HG03378 (cell line): ENCODE data around the gene PTPN1.

Experiments used
- ATAC-seq: cut with Tn5 transposase; IDR thresholded peaks from one replicate; pipeline ENCODE4 v1.9.1; 2021; ENCODE audit warnings: mild to moderate bottlenecking, moderate library complexity; ENCODE audit not compliant: unreplicated experiment

Gene PTPN1

DNA sequence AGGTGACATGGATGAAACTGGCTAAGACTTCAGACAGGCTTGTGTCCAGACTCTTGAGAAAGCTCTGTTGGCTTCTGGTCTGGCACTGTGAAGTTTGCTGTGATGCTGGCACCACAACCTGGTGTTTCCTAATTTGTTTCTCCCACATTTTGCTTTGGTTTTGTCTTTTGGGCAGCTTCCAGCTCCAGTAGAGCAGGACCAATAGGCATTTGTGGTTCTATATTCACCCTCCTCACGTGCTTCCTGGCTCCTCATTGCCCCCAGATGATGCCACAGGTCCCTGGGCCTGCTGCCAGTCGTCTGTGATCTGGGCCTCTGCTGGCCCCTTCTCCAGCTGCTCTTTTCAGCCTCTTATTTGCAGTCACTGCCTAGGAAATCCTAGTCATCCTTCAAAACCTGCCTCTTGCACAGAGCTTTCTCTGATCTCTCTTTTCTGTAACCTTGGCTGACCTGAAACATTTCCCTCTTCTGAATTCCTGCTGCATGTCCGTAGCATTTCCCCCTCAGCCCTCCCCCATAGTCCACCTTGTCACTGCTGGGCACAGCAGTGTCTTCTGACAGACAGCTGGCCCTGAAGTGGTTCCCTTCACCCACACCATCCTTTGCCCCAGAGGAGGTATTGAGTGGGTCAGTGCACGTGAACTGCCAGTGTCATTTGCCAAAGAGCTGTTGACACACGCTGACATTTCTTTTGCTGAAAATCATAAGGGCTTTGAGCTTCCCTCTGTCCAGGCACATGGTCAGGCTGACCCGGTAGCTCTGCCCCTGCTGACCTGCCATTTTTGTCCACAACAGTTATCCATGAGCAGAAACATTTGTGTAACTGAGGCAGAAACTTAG lies 63.0 kb downstream of the PTPN1 start:
- ATAC-seq, result no peak

DNA sequence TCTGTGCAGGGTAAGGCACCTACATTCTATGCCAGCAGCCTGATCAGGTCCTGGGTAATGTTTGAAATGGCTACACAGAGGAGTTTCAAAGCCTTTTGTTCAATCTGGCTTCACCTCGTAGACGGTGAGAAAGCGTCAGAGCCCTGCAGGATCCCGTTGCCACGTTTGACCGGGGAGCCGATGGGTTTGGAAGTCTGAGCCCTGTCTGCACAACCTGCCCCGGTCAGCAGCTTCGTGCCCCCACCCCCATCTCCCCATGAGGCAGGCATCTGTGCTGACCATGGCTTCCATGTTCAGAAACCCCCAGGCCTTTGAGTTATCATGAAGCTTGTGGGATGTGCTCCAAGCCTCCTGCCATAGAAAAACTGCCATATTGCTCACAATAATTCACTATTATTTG lies 63.9 kb downstream of the PTPN1 start:
- no peak for ATAC-seq

DNA sequence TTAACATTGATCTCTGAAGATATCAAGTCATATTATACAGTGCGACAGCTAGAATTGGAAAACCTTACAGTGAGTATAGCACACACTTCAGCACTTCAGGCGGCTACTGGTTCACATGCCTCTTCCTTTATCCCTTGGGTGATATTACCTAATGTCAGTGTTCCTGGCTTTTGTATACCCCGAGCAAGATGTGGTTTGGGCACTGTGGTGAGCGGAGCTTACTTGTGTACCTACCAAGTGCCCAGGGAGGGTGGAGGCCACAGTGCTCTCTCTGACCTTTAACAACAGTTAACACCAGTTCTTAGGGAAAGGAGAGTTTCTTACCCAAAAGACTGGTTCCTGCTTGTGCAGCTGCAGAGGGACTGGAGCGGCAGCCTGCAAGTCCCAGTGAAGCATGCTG lies 64.4 kb downstream of the PTPN1 start:
- no peak for ATAC-seq

DNA sequence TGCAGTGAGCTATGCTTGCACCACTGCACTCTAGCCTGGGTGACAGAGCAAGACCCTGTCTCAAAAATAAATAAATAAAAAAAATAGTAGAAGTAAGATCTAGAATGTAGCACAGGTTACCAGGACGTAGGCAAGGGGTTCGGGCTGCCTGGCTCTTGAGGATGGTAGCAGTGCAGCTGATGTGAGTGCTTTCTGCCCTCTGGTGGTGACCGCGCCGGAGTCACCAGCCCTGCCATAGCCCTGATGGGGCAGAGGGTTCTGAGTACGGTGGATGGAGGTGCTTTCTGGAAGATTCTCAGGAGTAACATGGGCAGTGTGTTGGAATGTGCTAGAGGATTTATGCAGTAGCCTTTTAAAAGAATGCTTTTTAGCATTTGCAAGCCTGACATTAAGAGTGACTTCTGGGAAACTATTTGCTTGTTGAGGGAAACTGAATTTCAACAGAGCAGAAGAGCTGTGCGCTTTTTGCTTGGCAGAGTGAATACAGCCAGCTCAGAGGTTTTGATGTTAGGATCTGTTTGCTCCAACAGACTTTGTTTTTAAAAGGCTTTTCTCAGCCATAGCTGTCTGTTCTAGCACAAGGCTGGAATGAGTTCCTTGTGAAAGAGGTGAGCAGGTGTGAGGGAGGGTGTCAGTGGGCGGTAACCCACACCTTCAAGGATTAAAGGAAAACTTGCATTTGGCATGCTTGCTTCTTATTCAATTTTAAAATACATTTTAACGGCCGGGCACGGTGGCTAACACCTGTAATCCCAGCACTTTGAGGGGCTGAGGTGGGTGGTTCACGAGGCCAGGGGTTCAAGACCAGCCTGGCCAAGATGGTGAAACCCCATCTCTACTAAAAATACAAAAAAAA lies 65.9 kb downstream of the PTPN1 start:
- no peak for ATAC-seq

DNA sequence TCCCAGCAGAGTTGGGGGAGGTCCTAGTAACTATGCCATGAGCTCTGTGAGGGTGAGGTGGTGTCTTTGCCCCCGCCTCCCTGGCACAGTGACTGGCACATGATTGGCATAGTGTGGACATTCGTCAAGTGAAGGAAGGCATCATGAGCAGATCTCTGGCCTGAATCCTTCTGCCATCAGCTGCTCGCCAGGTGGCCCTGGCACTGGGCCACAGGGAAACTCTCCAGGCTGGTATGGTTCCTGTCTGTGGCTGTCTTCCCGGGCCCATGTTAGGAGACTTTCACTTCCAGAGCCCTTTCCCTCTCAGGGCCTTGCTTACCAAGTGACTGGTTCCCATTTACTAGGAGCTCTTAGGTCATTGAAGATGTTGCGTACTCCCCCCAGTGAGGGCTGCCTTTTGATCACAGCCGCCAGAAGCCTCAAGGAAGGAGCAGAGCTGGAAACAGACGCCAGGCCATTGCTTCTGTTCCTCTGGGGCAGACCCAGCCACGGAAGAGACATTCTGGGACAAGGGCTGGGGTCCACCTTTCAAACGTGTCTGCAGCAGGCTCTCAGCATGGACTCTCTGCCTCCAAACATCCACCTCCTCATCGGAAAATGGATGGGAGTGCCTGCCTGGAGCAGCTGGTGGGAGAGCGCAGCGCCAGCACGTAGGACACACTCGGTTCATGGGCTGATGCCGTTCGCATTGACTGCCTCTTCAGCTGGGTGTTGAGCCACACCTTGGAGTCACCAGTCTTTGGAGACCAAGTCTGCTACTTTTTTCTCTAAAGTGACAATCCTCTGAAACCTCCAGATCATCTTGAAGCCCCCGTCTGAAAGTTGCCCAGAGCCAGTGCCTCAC lies 67.2 kb downstream of the PTPN1 start:
- no peak for ATAC-seq

DNA sequence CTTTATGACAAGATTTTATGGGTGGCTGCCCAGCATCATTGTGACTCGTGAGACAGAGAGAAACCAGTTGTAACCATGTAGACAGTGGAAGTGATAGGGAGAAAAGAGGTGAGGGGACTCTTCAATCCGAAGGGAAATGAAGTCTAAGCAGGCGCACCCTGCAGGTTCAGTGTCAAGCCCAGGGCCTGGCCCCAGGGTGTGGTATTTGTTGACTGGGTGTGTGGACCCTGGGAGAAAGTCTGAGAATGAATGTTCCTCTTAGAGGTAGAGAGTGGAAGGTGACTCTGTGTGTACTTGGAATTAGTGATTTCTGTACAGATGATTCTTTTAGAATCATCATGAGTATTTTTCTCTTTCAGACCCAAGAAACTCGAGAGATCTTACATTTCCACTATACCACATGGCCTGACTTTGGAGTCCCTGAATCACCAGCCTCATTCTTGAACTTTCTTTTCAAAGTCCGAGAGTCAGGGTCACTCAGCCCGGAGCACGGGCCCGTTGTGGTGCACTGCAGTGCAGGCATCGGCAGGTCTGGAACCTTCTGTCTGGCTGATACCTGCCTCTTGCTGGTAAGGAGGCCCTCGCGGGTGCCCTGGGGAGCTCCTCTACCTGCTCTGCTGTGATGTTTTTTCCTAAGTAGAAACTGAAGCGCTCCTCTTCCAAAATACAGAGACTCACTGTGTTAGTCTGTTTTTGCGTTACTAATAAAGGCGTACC lies 68.0 kb downstream of the PTPN1 start:
- no peak for ATAC-seq

DNA sequence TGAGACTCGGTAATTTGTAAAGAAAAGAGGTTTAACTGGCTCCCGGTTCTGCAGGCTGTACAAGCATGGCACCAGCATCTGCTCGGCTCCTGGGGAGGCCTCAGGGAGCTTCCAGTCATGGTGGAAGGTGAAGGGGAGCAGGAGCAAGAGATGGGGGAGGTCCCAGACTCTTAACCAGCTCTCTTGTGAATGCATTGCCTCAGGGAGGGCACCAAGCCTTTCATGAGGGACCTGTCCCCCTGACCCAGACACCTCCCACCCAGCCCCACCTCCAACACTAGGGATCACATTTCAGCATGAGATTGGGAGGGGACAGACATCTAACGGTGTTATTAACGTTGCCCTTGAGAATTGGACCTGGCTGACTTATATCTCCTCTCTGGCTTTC lies 68.6 kb downstream of the PTPN1 start:
- ATAC-seq, result no peak

DNA sequence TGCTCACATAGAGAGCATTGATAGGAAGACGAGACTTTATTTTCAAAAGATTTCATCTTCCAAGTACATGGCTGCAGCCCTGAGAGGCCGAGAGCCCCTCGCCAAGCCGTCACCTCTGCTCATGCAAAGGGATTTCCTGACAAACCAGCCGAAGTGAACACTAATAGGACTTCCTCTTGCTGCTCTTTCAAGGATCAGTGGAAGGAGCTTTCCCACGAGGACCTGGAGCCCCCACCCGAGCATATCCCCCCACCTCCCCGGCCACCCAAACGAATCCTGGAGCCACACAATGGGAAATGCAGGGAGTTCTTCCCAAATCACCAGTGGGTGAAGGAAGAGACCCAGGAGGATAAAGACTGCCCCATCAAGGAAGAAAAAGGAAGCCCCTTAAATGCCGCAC lies 69.3 kb downstream of the PTPN1 start:
- no peak for ATAC-seq

DNA sequence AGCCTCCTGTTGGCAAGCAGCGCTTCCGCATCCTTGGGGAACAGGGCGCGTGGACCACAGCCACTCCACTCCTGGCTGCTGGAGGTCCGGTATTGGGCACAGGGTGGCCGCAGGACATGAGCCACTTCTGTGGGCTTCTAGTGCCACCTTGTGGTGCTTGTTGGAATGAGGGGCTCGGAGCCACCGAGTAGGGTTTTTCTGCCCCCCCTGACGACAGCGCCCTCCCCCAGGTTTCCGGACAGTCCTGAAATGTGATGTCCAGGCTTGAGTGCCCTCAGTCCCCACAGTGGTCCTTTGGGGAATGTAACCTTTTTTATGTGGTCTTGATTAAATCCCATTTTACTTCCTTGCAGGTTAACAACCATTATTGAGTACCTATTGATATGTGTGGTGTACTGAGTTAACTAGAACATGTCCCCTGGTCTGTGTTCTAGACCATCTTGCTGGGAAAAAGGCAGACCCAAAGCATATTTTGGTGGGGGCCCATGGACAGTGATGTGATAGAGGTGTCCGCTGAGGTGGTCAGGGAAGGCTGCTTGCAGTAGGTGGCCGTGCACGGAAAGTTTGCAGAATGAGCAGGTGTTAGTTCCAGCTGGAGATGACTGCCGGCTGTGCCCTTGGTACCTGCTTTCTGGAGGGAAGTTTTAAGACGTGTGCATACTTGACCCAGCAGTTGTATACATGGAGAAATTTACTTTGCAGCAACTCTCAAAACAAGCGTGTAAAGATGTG lies 70.0 kb downstream of the PTPN1 start:
- ATAC-seq, result no peak

DNA sequence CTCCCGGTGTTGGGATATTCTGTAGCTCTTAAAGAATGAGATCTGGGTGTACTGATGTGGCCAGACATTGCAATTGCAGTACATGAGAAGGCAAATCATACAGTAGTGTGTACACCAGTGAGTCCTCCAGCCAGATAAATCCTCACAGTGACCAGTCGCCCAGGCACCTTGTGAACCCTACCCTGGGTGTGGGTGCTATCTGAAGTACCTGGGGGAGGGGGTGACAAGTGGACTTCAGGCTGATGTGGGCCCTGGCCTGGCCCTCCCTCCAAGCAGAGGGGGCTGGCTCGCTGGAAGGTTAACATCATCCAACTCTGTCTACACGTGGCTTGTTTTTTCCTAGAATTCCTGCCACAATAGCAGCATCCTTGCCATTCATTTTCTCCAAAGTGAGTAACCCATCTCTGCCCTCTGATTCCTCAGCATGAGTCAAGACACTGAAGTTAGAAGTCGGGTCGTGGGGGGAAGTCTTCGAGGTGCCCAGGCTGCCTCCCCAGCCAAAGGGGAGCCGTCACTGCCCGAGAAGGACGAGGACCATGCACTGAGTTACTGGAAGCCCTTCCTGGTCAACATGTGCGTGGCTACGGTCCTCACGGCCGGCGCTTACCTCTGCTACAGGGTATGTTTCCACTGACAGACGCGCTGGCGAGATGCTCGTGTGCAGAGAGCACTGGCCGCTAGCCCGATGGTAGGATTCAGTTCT lies 70.8 kb downstream of the PTPN1 start:
- ATAC-seq, result no peak

DNA sequence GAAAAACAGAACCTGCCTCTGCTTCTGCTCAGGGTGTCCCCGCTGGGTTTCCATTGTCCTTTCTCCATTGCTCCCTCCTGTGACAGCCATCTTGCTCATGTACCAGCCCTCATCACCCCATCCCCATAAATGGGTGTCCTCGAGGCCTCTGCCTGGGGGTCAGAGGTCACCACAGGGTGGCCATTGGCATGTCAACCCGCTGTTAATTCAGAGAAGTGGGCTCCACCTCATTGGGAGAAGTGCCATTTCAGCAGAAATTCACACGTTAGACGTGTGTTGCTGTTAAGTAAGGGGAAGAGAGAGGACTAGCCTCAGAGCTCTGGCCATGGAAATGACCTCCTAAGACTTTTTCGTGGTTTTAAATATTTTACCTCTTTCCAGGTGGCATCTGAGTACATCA lies 71.9 kb downstream of the PTPN1 start:
- no peak for ATAC-seq

DNA sequence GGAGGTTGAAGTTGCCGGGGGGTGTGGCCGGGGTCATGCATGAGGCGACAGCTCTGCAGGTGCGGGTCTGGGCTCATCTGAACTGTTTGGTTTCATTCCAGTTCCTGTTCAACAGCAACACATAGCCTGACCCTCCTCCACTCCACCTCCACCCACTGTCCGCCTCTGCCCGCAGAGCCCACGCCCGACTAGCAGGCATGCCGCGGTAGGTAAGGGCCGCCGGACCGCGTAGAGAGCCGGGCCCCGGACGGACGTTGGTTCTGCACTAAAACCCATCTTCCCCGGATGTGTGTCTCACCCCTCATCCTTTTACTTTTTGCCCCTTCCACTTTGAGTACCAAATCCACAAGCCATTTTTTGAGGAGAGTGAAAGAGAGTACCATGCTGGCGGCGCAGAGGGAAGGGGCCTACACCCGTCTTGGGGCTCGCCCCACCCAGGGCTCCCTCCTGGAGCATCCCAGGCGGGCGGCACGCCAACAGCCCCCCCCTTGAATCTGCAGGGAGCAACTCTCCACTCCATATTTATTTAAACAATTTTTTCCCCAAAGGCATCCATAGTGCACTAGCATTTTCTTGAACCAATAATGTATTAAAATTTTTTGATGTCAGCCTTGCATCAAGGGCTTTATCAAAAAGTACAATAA lies 72.5 kb downstream of the PTPN1 start:
- no peak for ATAC-seq

DNA sequence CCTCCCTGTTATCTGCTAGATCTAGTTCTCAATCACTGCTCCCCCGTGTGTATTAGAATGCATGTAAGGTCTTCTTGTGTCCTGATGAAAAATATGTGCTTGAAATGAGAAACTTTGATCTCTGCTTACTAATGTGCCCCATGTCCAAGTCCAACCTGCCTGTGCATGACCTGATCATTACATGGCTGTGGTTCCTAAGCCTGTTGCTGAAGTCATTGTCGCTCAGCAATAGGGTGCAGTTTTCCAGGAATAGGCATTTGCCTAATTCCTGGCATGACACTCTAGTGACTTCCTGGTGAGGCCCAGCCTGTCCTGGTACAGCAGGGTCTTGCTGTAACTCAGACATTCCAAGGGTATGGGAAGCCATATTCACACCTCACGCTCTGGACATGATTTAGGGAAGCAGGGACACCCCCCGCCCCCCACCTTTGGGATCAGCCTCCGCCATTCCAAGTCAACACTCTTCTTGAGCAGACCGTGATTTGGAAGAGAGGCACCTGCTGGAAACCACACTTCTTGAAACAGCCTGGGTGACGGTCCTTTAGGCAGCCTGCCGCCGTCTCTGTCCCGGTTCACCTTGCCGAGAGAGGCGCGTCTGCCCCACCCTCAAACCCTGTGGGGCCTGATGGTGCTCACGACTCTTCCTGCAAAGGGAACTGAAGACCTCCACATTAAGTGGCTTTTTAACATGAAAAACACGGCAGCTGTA lies 73.4 kb downstream of the PTPN1 start:
- ATAC-seq, result no peak

DNA sequence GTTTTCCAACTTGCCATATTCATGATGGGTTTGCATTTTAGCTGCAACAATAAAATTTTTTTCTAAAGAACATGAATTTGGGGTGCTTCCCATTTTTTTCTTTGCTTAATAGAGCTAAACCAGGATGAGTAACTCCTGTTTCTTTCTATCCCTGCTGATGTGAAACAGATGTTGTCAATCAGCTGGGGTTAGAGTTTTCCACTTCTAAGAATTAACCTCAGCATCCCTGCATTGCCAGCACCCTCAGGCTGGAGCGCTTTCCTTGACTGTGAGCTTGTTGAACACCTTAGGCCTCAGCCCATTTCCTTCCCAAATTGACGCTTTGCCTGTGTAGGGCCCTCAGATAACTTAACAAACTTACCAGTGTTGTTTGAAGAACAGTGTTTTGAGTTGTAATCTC lies 74.5 kb downstream of the PTPN1 start:
- no peak for ATAC-seq

DNA sequence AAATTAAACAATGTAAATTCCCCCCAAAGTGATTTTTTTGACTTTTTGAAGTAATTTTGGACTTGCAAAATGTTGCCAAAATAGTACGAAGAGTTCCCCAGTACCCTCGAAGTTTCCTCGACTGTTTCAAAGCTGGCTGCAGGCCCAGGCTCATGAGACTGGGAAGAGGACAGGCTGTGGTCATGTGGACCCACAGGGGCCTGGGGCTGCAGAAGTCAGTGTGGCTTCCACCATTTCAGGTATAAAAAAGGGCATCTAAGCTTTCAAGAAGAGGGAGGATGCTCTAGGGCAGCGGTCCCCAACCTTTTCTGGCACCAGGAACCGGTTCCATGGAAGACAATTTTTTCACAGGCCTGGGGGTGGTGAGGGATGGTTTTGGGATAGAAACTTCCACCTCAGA lies 75.0 kb downstream of the PTPN1 start:
- no peak for ATAC-seq

DNA sequence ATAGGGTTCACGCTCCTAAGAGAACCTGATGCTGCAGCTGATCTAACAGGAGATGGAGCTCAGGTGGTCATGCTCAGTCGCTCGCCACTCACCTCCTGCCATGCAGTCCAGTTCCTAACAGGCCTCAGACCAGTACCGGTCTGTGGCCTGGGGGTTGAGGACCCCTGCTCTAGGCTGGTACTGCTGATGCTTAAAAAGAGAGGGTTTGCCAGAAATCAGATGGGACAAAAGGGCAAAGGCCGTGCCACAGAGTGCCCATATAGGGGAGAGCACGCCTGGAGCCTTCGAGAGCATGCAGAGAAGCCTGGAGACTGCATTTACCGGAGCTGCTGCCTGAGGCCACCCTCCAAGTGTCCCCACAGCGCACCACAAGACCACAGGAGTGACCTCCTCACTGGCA lies 75.5 kb downstream of the PTPN1 start:
- ATAC-seq, result no peak

DNA sequence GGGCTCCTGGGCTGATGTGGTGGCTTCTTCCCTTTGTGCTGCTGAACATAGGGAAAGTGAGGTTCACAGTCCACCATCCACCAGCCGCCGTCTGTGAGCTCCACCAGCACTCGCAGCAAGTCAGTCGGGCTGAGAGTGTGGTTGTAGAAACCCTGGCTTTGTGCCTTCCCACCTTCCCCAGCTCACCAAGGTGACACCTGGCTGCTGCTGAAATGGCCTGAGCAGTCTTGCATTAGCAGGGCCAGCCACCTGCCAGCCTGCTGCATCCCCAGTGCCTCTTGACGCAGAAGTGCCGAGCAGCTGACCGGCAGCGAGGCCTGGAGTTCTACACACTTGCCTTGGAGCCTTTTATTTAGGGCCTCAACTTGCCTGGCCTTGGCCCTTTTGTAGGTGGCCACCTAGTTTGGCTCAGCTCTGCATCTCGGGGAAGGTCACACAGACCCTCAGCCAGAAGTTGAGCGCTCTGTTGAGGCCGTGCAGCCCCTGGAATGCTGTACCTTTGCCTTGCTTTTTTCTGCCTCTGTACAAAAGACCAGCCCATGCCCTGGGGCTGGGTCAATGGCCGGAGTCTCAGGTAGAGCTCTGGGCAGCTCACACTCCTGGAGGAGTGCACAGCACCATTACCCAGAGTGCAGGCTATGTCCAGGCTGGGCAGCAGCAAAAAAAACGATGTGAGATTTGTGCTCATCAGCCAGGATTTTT lies 76.5 kb downstream of the PTPN1 start:
- ATAC-seq, result no peak
